A673 (cell line): Measurements from ENCODE around the gene NME3. TPM values are rescaled to one million over a fixed set of nuclear protein-coding genes. Genes with fewer than 3 reads are reported as not detected.

Source experiments
- BruUV-seq: library from RNA; stranded (reverse); fragments of 400-500 nt; replicated peaks from 2 replicates; lab custom pipeline; 2021; lab: Mats Ljungman, UMichigan
- CTCF ChIA-PET: fragments of 300-600 bp; sonication (Branson Sonifier 250); formaldehyde crosslinking; loops from one replicate; lab custom pipeline; 2022; ENCODE audit warnings: antibody characterized with exemption; lab: Charles Lee
- POLR2A ChIA-PET: fragments of 300-600 bp; sonication (Branson Sonifier 250); formaldehyde crosslinking; loops from one replicate; lab custom pipeline; 2022; ENCODE audit warnings: antibody characterized with exemption; ENCODE audit not compliant: low non-redundant PET; lab: Charles Lee
- DNase-seq: peaks from one replicate; pipeline ENCODE4 v3.0.0-alpha.2; 2015; ENCODE audit warnings: low spot score
- H3K27ac ChIP-seq: fragments of 200-600 bp; sonication (generic); 2 replicates; pipeline ENCODE4 v1.5.1; 2016; ENCODE audit warnings: mixed run types, low read depth, mild to moderate bottlenecking, mixed read lengths, antibody characterized with exemption, low read length; ENCODE audit not compliant: poor library complexity, severe bottlenecking
- H3K27me3 ChIP-seq: fragments of 200-600 bp; sonication (generic); replicated peaks from 2 replicates; pipeline ENCODE4 v1.6.1; 2017; ENCODE audit warnings: mixed run types, low read depth, mild to moderate bottlenecking, mixed read lengths, antibody characterized with exemption, low read length; ENCODE audit not compliant: insufficient read depth, poor library complexity
- H3K36me3 ChIP-seq: fragments of 200-600 bp; sonication (generic); 2 replicates; pipeline ENCODE4 v1.6.1; 2016; ENCODE audit warnings: mixed run types, mild to moderate bottlenecking, mixed read lengths, antibody characterized with exemption, low read length; ENCODE audit not compliant: insufficient read depth, poor library complexity, severe bottlenecking
- H3K4me1 ChIP-seq: fragments of 200-600 bp; sonication (generic); 2 replicates; pipeline ENCODE4 v1.6.1; 2017; ENCODE audit warnings: mixed run types, mild to moderate bottlenecking, mixed read lengths, antibody characterized with exemption, low read length; ENCODE audit not compliant: insufficient read depth, poor library complexity, severe bottlenecking
- H3K4me3 ChIP-seq: fragments of 200-600 bp; sonication (generic); 2 replicates; pipeline ENCODE4 v1.5.1; 2016; ENCODE audit warnings: low read depth, mixed run types, mild to moderate bottlenecking, mixed read lengths, low read length; ENCODE audit not compliant: poor library complexity, severe bottlenecking
- H3K9me3 ChIP-seq: fragments of 200-600 bp; sonication (generic); 2 replicates; pipeline ENCODE4 v1.6.1; 2016; ENCODE audit warnings: mixed run types, low read depth, mild to moderate bottlenecking, mixed read lengths, antibody characterized with exemption, low read length; ENCODE audit not compliant: poor library complexity, severe bottlenecking
- CTCF ChIP-seq: fragments of 300-800, 200-600 bp; sonication (generic); conservative IDR thresholded peaks from 2 replicates; pipeline ENCODE4 v1.5.1; 2017; ENCODE audit warnings: low read depth, mild to moderate bottlenecking, antibody characterized with exemption, low read length, moderate library complexity, mixed read lengths
- EZH2 ChIP-seq: fragments of 200-600 bp; sonication (generic); IDR thresholded peaks from 2 replicates; pipeline ENCODE4 v1.6.1; 2017; ENCODE audit warnings: borderline replicate concordance, low read depth, mild to moderate bottlenecking, mixed read lengths, antibody characterized with exemption, low read length; ENCODE audit not compliant: poor library complexity, severe bottlenecking
- intact Hi-C: fragments of 100-400 bp; cut with micrococcal nuclease; formaldehyde crosslinking; loops from one replicate; pipeline ENCODE4 v1.10.0; 2022; ENCODE audit not compliant: unreplicated experiment
- total RNA-seq: library from RNA; stranded (reverse); gene quantifications from 2 replicates; pipeline ENCODE4 v1.2.3, GENCODE V29; 2021

Gene NME3
- total RNA-seq, 1 experiment from 2014 or later, result 35.3 TPM

GRCh38 chr16:1780677-1781072 is 9.3 kb upstream of the NME3 start:
- Histone ChIP-seq H3K9me3 (no peaks in the 10 kb centered on the region), H3K4me3 (no peak overlapping the region), H3K4me1 (no peaks in the 10 kb centered on the region), H3K27me3 (no peaks in the 10 kb centered on the region), H3K36me3 (peaks cover 14% of the 10 kb centered on the region), H3K27ac (no peak overlapping the region)
- intact Hi-C loops, result no loop called here
- no peak for TF ChIP-seq CTCF
- TF ChIP-seq EZH2, result no peak
- no peak for DNase-seq
- CTCF ChIA-PET, result no interaction called here
- no TSS peak for BruUV-seq
- POLR2A ChIA-PET, result no interaction called here

- no peaks in the 10 kb centered on the region for H3K27me3 ChIP-seq
- no peaks in the 10 kb centered on the region for H3K4me1 ChIP-seq
- BruUV-seq, result no TSS peak
- H3K27ac ChIP-seq, result no peak overlapping the region
- H3K4me3 ChIP-seq, result no peak overlapping the region
- intact Hi-C loops, result loop anchor here (10.0 kb wide), 1 partner anchor 45 kb away; the partner anchor contains the start of genes FAHD1 and HAGH
- H3K9me3 ChIP-seq, result no peaks in the 10 kb centered on the region
- ChIA-PET CTCF (no interaction called here), POLR2A (interaction anchor here (0.6 kb wide), 1 partner anchor 10 kb away, joined by 3 read pairs; no protein-coding TSS in a partner anchor)
- DNase-seq, result no peak
- peaks cover 14% of the 10 kb centered on the region for H3K36me3 ChIP-seq
- no peak for TF ChIP-seq CTCF
- no peak for TF ChIP-seq EZH2
These were observed 8.7 kb upstream of the NME3 start for GRCh38 chr16:1779741-1780676.

- no peaks in the 10 kb centered on the region for H3K4me1 ChIP-seq
- H3K4me3 ChIP-seq, result no peak overlapping the region
- TF ChIP-seq CTCF (no peak), EZH2 (no peak)
- POLR2A ChIA-PET, result interaction anchor here (0.6 kb wide), 1 partner anchor 11 kb away, joined by 3 read pairs; no protein-coding TSS in a partner anchor
- no peaks in the 10 kb centered on the region for H3K9me3 ChIP-seq
- BruUV-seq, result no TSS peak
- intact Hi-C loops, result loop anchor here (10.0 kb wide), 1 partner anchor 46 kb away; the partner anchor contains the start of genes FAHD1 and HAGH
- no peaks in the 10 kb centered on the region for H3K27me3 ChIP-seq
- H3K36me3 ChIP-seq, result peaks cover 14% of the 10 kb centered on the region
- no peak for DNase-seq
- CTCF ChIA-PET, result no interaction called here
- H3K27ac ChIP-seq, result no peak overlapping the region
These were observed 7.9 kb upstream of the NME3 start for GRCh38 chr16:1779234-1779701.
